Activated T-cell treated with anti-CD3 and anti-CD28 coated beads for 48 hours (primary cell): ENCODE measurements around the gene NAV1.
"Not testable (repeated sequence)": the region's sequence is repeated elsewhere in the genome, so short reads cannot be mapped to it uniquely, and the experiment has no call there.

Experiments used
- DNase-seq: peaks from one replicate; pipeline ENCODE4 v3.0.0-alpha.2; 2020; ENCODE audit warnings: low read depth

Gene NAV1

GRCh38 chr1:201538612-201539551 lies at the start of gene NAV1:
Gene NAV1 (plus strand): TSS chr1:201539127. CDS start chr1:201622885, 83,758 bp downstream.
- no peak for DNase-seq

- DNase-seq, result no peak
Measured at GRCh38 chr1:201489643-201490261, 49.2 kb upstream of the NAV1 start.

- no peak for DNase-seq
Measured at GRCh38 chr1:201490708-201491131, 48.2 kb upstream of the NAV1 start.

- DNase-seq, result no peak
Measured at GRCh38 chr1:201491896-201492511, 46.9 kb upstream of the NAV1 start.

- DNase-seq, result not testable (repeated sequence)
Measured at GRCh38 chr1:201493026-201493656, 45.8 kb upstream of the NAV1 start.

- no peak for DNase-seq
Measured at GRCh38 chr1:201493757-201494617, 44.9 kb upstream of the NAV1 start.

- DNase-seq, result no peak
Measured at GRCh38 chr1:201495551-201496295, 43.2 kb upstream of the NAV1 start.

GRCh38 chr1:201496296-201496690 lies 42.6 kb upstream of the NAV1 start:
- no peak for DNase-seq

GRCh38 chr1:201497935-201498509 lies 40.9 kb upstream of the NAV1 start:
- DNase-seq, result no peak

- DNase-seq, result no peak
Measured at GRCh38 chr1:201498621-201499020, 40.3 kb upstream of the NAV1 start.

GRCh38 chr1:201499191-201499590 lies 39.7 kb upstream of the NAV1 start:
- DNase-seq, result no peak

- no peak for DNase-seq
Measured at GRCh38 chr1:201499795-201500669, 38.9 kb upstream of the NAV1 start.

- DNase-seq, result no peak
Measured at GRCh38 chr1:201500670-201501120, 38.2 kb upstream of the NAV1 start.

- DNase-seq, result no peak
Measured at GRCh38 chr1:201501144-201501543, 37.8 kb upstream of the NAV1 start.

- DNase-seq, result no peak
Measured at GRCh38 chr1:201501812-201502510, 37.0 kb upstream of the NAV1 start.

- no peak for DNase-seq
Measured at GRCh38 chr1:201502511-201502857, 36.4 kb upstream of the NAV1 start.

GRCh38 chr1:201503397-201504176 lies 35.3 kb upstream of the NAV1 start:
- DNase-seq, result no peak

GRCh38 chr1:201504179-201504631 lies 34.7 kb upstream of the NAV1 start:
- DNase-seq, result no peak
